Subcutaneous abdominal adipose tissue (tissue), 5 donors: ENCODE results near the gene SMURF1.

ENCODE experiments used
- H3K27ac ChIP-seq: one replicate; pipeline ENCODE4 v1.7.0; 2013; ENCODE audit warnings: low read depth, mild to moderate bottlenecking, inconsistent platforms, low read length, moderate library complexity
- H3K27me3 ChIP-seq, 5 donors: one replicate each; pipeline ENCODE4 v1.7.0; 2013; ENCODE audit warnings: low read length in 5 of 5, inconsistent platforms in 1 of 5; ENCODE audit not compliant: control insufficient read depth in 5 of 5, insufficient read depth in 4 of 5
- H3K36me3 ChIP-seq, 5 donors: one replicate each; pipeline ENCODE4 v1.7.0; 2013; ENCODE audit warnings: low read length in 5 of 5; ENCODE audit not compliant: control insufficient read depth in 5 of 5, insufficient read depth in 5 of 5
- H3K4me1 ChIP-seq, 5 donors: one replicate each; pipeline ENCODE4 v1.7.0; 2013; ENCODE audit warnings: low read length in 5 of 5, mild to moderate bottlenecking in 3 of 5, moderate library complexity in 1 of 5; ENCODE audit not compliant: control insufficient read depth in 5 of 5, insufficient read depth in 5 of 5
- H3K4me3 ChIP-seq, 5 donors: one replicate each; pipeline ENCODE4 v1.7.0; 2013; ENCODE audit warnings: low read length in 5 of 5, low read depth in 1 of 5
- H3K9ac ChIP-seq, 5 donors: one replicate each; pipeline ENCODE4 v1.7.0; 2013; ENCODE audit warnings: low read length in 5 of 5, mild to moderate bottlenecking in 4 of 5, moderate library complexity in 3 of 5
- H3K9me3 ChIP-seq, 5 donors: one replicate each; pipeline ENCODE4 v1.7.0; 2013; ENCODE audit warnings: low read length in 5 of 5; ENCODE audit not compliant: control insufficient read depth in 5 of 5
- donor health status: healthy.
- donor health status: healthy.
- donor health status: healthy.
- donor health status: healthy.
- donor health status: healthy.

Gene SMURF1

GRCh38 chr7:98988641-98989040, 155.3 kb downstream of the SMURF1 start:
- no peak overlapping the region for H3K9ac ChIP-seq
- H3K4me3 ChIP-seq: no peak overlapping the region
- no peaks in the 10 kb centered on the region for H3K4me1 ChIP-seq
- peaks cover 0 to 3% (median 0%) of the 10 kb centered on the region in 5 donors for H3K9me3 ChIP-seq
- peaks cover 41 to 96% (median 82%) of the 10 kb centered on the region in 5 donors for H3K36me3 ChIP-seq
- no peaks in the 10 kb centered on the region for H3K27me3 ChIP-seq
- no peak overlapping the region for H3K27ac ChIP-seq

DNA sequence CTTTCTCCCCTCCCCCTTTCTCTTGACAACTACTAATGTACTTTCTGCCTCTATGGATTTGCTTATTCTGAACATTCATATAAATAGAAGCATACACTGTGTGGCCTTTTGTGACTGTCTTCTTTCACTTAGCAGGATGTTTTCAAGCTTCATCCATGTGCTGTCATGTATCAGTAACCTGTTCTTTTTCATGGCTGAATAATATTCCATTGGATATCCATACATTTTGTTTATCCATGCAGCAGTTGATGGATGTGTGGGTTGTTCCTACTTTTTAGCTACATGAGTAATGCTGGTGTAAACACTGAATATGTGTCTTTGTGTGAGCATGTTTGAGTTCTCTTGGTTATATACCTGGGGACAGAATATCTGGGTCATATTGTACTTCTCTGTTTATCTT, 158.0 kb downstream of the SMURF1 start:
- no peak overlapping the region for H3K4me3 ChIP-seq
- H3K4me1 ChIP-seq: peaks cover 0 to 5% (median 0%) of the 10 kb centered on the region in 5 donors
- H3K36me3 ChIP-seq: peaks cover 34 to 96% (median 81%) of the 10 kb centered on the region in 5 donors
- H3K27ac ChIP-seq: no peak overlapping the region
- H3K9me3 ChIP-seq: peaks cover 0 to 3% (median 0%) of the 10 kb centered on the region in 5 donors
- H3K9ac ChIP-seq: no peak overlapping the region
- no peaks in the 10 kb centered on the region for H3K27me3 ChIP-seq

- H3K4me3 ChIP-seq: no peak overlapping the region
- H3K9me3 ChIP-seq: peaks cover 0 to 3% (median 0%) of the 10 kb centered on the region in 5 donors
- peaks cover 0 to 5% (median 0%) of the 10 kb centered on the region in 5 donors for H3K4me1 ChIP-seq
- no peak overlapping the region for H3K9ac ChIP-seq
- peaks cover 34 to 96% (median 78%) of the 10 kb centered on the region in 5 donors for H3K36me3 ChIP-seq
- H3K27ac ChIP-seq: no peak overlapping the region
- H3K27me3 ChIP-seq: no peaks in the 10 kb centered on the region
Measured at GRCh38 chr7:98985406-98985805, 158.5 kb downstream of the SMURF1 start.

DNA sequence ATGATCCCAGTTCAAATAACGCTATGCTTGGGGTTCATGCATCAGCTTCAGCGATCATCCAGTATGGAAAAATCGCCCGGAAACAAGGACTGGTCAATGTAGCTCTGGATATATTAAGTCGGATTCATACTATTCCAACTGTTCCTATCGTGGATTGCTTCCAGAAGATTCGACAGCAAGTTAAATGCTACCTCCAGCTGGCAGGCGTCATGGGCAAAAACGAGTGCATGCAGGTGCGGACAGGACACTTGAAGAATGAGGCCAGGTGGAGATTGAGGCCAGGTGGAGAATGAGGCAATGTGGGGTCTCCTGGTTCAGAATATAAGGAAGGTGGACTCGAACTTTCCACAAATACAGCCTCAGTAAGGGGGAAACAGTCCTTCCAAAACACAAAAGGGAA, 159.8 kb downstream of the SMURF1 start:
- peaks cover 43 to 95% (median 77%) of the 10 kb centered on the region in 5 donors for H3K36me3 ChIP-seq
- H3K27me3 ChIP-seq: no peaks in the 10 kb centered on the region
- no peak overlapping the region for H3K27ac ChIP-seq

GRCh38 chr7:98982686-98983085, 161.2 kb downstream of the SMURF1 start:
- peaks cover 42 to 95% (median 79%) of the 10 kb centered on the region in 5 donors for H3K36me3 ChIP-seq
- H3K4me1 ChIP-seq: peaks cover 0 to 5% (median 0%) of the 10 kb centered on the region in 5 donors
- H3K9ac ChIP-seq: no peak overlapping the region
- no peak overlapping the region for H3K4me3 ChIP-seq
- H3K27me3 ChIP-seq: no peaks in the 10 kb centered on the region
- H3K9me3 ChIP-seq: peaks cover 0 to 3% (median 0%) of the 10 kb centered on the region in 5 donors
- H3K27ac ChIP-seq: no peak overlapping the region

More for the DNA sequence above, 159.8 kb downstream of the SMURF1 start:
- Histone ChIP-seq H3K4me1 (peaks cover 0 to 5% (median 0%) of the 10 kb centered on the region in 5 donors), H3K9me3 (peaks cover 0 to 3% (median 0%) of the 10 kb centered on the region in 5 donors), H3K9ac (no peak overlapping the region), H3K4me3 (no peak overlapping the region)

DNA sequence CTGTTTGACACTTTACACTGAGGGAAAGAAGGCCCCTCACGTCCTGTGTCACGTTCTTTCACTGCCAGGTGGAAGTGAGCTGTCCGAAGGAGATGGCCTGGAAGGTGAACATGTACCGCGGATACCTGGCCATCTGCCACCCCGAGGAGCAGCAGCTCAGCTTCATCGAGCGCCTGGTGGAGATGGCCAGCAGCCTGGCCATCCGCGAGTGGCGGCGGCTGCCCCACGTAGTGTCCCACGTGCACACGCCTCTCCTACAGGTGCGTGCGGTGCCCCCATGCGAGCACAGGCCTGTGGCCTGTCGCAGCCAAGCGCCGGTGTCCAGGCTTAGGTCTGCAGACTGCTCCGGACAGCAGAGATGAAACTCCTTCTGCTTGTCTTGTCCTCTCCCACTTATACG, 162.2 kb downstream of the SMURF1 start:
- no peaks in the 10 kb centered on the region for H3K27me3 ChIP-seq
- no peak overlapping the region for H3K9ac ChIP-seq
- H3K27ac ChIP-seq: no peak overlapping the region
- peaks cover 0 to 5% (median 0%) of the 10 kb centered on the region in 5 donors for H3K4me1 ChIP-seq
- peaks cover 0 to 3% (median 0%) of the 10 kb centered on the region in 5 donors for H3K9me3 ChIP-seq
- peaks cover 36 to 99% (median 88%) of the 10 kb centered on the region in 5 donors for H3K36me3 ChIP-seq
- H3K4me3 ChIP-seq: no peak overlapping the region

GRCh38 chr7:98978672-98979071, 165.2 kb downstream of the SMURF1 start:
- H3K27me3 ChIP-seq: no peaks in the 10 kb centered on the region
- H3K4me3 ChIP-seq: no peak overlapping the region
- H3K36me3 ChIP-seq: peaks cover 15 to 99% (median 95%) of the 10 kb centered on the region in 5 donors
- H3K27ac ChIP-seq: no peak overlapping the region
- peaks cover 0 to 10% (median 0%) of the 10 kb centered on the region in 5 donors for H3K4me1 ChIP-seq
- H3K9ac ChIP-seq: no peak overlapping the region
- no peaks in the 10 kb centered on the region for H3K9me3 ChIP-seq
